Liver (tissue), 2 donors: Measurements from ENCODE around the gene SPATA2L.

ENCODE experiments used
- CTCF ChIP-seq: fragments of 150-350 bp; IDR thresholded peaks from 2 replicates; pipeline ENCODE4 v1.5.1; 2017; ENCODE audit warnings: improper control_type of control experiment, low read depth, low read length; ENCODE audit not compliant: missing input control
- REST ChIP-seq: IDR thresholded peaks from 2 replicates; pipeline ENCODE4 v1.6.1; 2016; ENCODE audit warnings: antibody characterized with exemption, mild to moderate bottlenecking
- donor health status: healthy.

- TF ChIP-seq CTCF (no peak), REST (no peak)
Measured at GRCh38 chr16:89688395-89688794, 13.1 kb downstream of the SPATA2L start.
